SHP77 (cell line): ENCODE results near the gene MSMP.

Experiments
- DNase-seq, 2 experiments: peaks; one replicate each; lab custom pipeline; 2025; lab: John Stamatoyannopoulos, UW

MSMP gene

GRCh38 chr9:35723426-35723825 is 30.6 kb downstream of the MSMP start:
- no peak for DNase-seq

- no peak for DNase-seq
Measured at GRCh38 chr9:35719546-35719945, 34.5 kb downstream of the MSMP start.

DNA sequence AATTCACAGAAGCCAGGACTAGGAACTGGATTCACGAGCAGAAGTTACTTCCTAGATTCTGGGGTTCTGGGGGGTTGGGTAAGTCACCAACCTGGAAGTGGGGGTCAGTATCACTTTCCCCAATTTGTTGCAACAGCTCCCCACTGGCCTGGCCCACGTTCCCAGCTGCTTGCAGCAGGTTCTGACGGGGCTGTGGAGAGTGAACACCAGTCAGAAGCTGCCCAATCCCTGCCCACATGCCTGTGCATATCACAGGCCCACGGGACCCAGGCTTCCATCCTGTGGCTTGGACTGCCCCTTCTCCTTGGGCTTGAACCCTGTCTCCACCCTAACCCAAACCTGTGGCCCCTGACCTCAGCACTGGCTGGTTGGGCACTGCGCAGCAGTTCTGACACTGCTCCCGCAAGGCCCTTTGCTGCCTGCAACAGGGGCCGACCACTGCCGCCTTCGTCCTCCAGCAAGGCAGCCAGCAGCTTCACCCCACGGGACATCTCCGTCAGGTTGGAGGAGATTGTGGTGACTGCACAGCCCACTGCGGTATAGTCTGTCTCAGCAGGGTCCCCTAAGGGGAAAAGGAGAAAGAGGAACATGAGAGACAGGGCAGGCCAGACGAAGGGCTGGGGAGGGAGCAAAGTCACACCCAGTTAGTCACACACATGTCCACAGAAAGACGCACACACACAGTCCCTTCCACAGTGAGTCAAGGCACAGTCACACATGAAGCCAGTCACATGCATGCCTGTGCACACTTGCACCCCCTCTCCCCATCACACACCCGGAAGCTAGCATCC is 35.2 kb downstream of the MSMP start:
- DNase-seq: no peak

DNA sequence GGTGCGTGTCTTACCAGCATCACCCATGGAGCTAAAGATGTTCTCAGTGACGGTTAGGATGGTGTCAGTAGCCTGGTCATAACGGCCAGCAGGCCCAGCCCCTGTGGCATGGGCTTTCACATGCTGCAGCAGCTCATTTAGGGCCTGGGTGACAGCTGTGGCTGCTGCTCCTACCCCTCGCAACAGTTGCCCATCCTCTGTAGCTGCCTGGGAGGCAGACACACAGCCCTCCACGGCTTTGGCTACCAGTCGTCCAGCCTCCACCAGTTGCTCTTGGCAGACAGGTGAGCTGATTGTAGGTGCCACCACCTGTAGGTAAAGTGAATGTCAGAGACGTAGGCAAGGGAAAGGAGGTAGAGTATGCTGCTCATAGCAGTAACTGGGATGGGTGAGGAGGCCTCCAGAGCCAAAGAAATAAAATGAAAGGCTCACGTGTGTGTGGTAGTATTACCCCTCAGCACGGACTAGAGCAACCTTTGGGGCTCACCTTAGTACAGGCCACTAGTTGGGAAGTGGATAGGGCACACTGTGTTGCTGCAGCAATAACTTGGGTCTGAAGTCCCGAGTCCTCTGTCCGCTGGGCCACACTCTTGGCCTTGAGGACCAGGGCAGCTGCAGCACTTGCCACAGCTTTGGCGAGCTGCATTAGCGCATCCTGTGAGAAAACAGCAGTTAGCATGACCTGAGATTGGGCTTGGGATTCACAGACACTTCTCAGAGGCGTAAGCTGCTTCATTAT is 36.8 kb downstream of the MSMP start:
- DNase-seq: no peak

DNA sequence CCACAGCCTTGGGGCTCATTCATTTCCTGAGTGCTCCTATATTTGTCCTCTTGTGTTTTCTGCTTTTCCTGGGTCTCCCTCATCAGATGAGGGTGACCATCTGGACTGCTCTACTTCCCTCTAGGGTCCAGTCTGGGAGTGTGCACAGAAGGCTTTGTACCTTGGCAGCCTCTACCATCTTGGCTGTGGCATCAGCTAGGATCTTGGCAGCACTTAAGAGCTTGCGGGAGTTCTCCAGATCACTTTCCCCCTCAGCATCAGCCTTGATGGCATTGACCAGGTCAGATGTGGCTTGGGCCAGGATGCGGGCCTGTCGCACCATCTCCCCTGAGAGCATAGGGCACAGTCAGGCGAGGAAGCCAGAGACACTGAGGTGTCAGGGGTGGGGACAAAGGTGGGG is 37.8 kb downstream of the MSMP start:
- no peak for DNase-seq

GRCh38 chr9:35714579-35715252 is 39.4 kb downstream of the MSMP start:
- DNase-seq: no peak

DNA sequence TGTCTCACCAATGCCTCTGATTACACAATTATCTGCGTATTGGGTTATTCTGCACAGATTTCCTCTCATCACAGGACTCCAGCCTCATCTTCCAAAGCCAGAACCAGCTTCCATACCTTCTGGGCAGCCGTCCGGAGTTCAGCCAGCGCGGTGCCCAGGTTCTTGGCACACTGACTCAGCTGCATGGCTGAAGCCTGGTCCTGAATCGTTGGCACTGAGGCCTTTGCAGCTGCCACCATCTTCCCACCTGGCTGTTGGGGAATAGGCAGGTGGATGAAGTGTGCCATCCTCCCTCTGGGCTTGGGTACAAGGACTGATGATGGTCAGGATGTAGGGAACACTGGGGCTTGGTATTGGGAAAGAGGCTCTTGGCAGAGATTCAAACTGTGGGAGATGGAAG is 40.0 kb downstream of the MSMP start:
- no peak for DNase-seq

DNA sequence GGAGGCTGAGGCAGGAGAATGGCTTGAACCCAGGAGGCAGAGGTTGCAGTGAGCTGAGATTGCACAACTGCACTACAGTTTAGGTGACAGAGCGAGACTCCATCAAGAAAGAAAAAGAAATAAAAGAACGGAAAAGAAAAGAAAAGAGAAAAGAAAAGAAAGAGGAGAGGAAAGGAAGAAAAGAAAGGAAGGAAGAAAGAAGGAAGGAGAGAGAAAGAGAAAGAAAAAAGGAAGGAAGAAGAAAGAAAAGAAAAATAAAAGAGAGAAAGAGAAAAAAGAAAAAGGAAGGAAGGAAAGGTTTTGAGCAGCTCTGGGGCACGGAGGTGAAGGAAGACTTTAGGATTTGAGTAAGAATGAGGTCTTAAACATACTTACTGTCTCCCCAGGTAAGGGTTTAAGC is 40.5 kb downstream of the MSMP start:
- no peak for DNase-seq

- no peak for DNase-seq
Measured at GRCh38 chr9:35712762-35713400, 41.2 kb downstream of the MSMP start.

DNA sequence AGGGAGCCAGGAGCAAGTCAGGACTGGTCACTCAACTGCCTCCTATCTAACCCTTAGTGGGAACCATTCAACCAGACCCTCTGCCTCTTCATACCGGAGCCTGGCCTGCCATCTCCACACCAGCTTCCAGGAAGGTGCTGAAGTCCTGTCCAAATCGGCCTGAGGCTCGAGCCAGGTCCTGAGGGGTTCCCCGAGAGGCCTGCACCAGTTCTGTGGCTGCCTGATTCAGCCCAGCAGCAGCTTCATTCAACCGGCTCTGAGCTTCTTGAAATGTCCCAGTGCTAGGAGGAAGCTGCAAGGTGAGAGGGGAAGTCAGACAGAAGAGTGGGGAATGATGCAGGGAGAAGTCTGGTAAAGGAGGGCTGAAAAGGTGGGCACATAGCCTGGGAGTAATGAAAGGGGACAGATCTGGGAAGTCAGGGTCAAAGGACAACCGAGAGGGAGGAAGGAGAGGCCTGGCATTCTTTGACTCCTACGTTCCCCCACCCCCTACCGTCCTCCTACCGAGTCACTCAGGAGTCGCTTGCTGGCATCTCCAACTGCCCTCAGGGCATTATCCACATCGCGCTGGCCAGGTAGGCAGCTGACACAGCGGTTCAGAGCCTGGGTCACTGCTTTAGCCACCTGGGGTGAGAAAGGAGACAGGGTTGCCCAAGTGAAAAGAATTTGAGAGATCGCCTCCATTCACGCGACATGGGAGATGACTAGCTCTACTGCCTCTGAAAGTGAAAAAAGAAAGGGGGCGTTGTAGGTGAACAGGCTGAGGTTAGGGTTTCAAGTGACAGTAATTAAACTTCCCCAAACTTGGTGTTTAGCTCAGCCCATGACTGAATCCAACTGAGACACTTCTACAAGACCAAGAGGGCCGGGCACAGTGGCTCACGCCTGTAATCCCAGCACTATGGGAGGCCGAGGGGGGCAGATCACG is 42.3 kb downstream of the MSMP start:
- DNase-seq: no peak

- no peak for DNase-seq
Measured at GRCh38 chr9:35710818-35711500, 43.1 kb downstream of the MSMP start.

- DNase-seq: no peak
Measured at GRCh38 chr9:35708146-35708545, 45.9 kb downstream of the MSMP start.

DNA sequence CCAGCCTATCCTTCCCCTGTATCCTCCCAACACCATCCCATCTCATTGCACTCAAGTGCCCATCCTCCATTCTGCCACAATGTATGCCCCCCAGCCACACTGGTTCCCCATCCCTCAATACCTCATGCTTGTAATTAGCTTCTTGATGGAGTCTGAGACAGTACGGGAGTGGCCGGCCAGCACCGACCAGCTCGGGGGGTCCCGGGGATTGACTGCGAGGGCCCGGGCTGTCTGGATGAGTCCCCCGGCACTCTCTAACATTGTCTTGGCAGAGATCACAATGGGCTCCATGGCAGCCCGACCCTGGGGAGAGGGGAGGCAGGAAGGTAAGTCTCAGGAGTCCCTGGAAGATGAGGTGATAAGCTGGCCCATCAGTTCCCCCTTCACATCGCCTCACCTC is 47.1 kb downstream of the MSMP start:
- no peak for DNase-seq

- DNase-seq: no peak
Measured at GRCh38 chr9:35705836-35706430, 48.1 kb downstream of the MSMP start.

DNA sequence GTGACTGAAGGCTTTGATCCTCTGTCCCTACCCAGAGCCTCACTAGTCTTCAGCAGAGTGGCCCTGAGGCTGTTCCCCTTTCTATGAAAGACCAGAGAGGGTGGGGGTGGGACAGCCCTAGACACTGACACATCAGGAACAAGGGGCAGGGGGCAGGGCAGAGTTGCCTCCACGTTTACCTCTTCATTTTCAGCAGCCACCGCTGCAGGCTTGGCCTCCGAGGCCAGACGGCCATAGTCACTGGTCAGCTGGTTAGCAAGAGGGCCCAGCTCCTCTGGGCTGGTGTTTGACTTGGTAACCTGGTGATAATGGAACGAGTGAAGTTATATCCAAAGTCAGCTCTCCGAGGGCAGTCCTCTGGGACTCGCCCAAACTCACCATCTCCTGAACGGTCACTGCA is 48.7 kb downstream of the MSMP start:
- no peak for DNase-seq

GRCh38 chr9:35703906-35704672 is 50.0 kb downstream of the MSMP start:
- DNase-seq: no peak
